ENCODE measurements around the gene TMEM179B. TPM values are rescaled to one million over a fixed set of nuclear protein-coding genes. Genes with fewer than 3 reads are reported as not detected.

Gene TMEM179B
- total RNA-seq, 6 donors from 2014 or later = 38.8 to 98.2 (median 56.2) TPM

DNA sequence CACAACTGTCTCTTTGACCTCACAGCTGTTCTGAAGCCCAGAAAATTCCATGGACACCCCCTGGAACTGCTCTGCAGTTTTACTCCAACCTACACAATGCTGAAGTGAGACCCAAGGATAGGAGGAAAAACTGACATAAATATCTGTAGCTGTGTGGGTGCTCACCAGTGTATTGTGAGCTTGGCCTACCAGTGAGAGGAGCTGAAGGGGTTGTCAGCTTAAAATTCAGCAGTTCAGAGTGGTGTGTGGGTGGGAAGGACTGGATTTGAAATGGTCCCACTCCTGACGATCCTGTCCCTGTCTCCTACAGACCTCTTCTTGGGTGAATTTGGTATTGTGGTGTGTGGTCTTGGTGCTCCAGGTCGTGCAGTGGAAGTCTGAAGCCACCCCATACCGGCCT, 2.4 kb downstream of the TMEM179B start:
- peak overlapping the region in 2 of 4 donors; percentile 90 for H3K27ac ChIP-seq
- H3K27me3 ChIP-seq = no peaks in the 10 kb centered on the region
- no peaks in the 10 kb centered on the region for H3K9me3 ChIP-seq
- DNase-seq (no peak), ATAC-seq (ENCODE audit: low FRiP score in 2 of 2) (no peak)
- peaks cover 43 to 67% (median 46%) of the 10 kb centered on the region in 4 donors for H3K4me1 ChIP-seq
- TF ChIP-seq POLR2A (IDR thresholded peaks at IDR 0.05) (no peak), CTCF (IDR thresholded peaks at IDR 0.05) (no peak), EP300 (IDR thresholded peaks at IDR 0.05) (no peak), POLR2AphosphoS5 (IDR thresholded peaks at IDR 0.05) (no peak)
- peaks cover 9 to 51% (median 25%) of the 10 kb centered on the region in 4 donors for H3K36me3 ChIP-seq
- WGBS, 2 donors = 53 to 73% methylated on average over 3 of the region's 3 CpGs
- H3K4me3 ChIP-seq = no peak overlapping the region

- ATAC-seq (ENCODE audit: low FRiP score in 2 of 2) = peak; percentile 92 to 94
- Histone ChIP-seq H3K27me3 (no peaks in the 10 kb centered on the region), H3K9me3 (no peaks in the 10 kb centered on the region), H3K27ac (peak within 1 kb of the TSS; percentile 87 to 90 (median 90)), H3K4me3 (peak within 1 kb of the TSS; percentile 66 to 96 (median 79)), H3K4me1 (peaks cover 35 to 58% (median 38%) of the 10 kb centered on the region in 4 donors), H3K36me3 (peaks cover 26 to 64% (median 46%) of the 10 kb centered on the region in 4 donors)
- WGBS, 2 donors = 0 to 1% methylated on average over 15 to 19 of the region's 58 CpGs
- TF ChIP-seq POLR2A (IDR thresholded peaks at IDR 0.05) (peak in 3 of 4 donors; percentile 60 to 91 (median 70)), POLR2AphosphoS5 (IDR thresholded peaks at IDR 0.05) (peak; percentile 73 to 80), EP300 (IDR thresholded peaks at IDR 0.05) (no peak), CTCF (IDR thresholded peaks at IDR 0.05) (peak in 4 of 6 experiments; percentile 22 to 46 (median 30))
- DNase-seq = peak; percentile 89 to 97
These were observed 4.4 kb downstream of the TMEM179B start, which contains the start of gene TMEM223 for GRCh38 chr11:62791501-62792201. Gene TMEM223, minus strand, starts transcription at chr11:62792006. Its CDS starts 12 bp downstream, at chr11:62791994.

GRCh38 chr11:62792202-62792575, 5.0 kb downstream of the TMEM179B start:
- peak in 1 of 2 donors; percentile 60 for DNase-seq
- Histone ChIP-seq H3K27me3 (no peaks in the 10 kb centered on the region), H3K36me3 (peaks cover 29 to 70% (median 51%) of the 10 kb centered on the region in 4 donors), H3K27ac (peak overlapping the region; percentile 87 to 90 (median 90)), H3K4me1 (peaks cover 35 to 58% (median 38%) of the 10 kb centered on the region in 4 donors), H3K9me3 (no peaks in the 10 kb centered on the region), H3K4me3 (peak overlapping the region in 3 of 4 donors; percentile 70 to 96 (median 88))
- no peak for ATAC-seq (ENCODE audit: low FRiP score in 2 of 2)
- 25 to 30% methylated on average over 10 to 11 of the region's 11 CpGs for WGBS, 2 donors
- no peak for TF ChIP-seq EP300 (IDR thresholded peaks at IDR 0.05)
- TF ChIP-seq POLR2A (IDR thresholded peaks at IDR 0.05) = no peak
- no peak for TF ChIP-seq POLR2AphosphoS5 (IDR thresholded peaks at IDR 0.05)
- no peak for TF ChIP-seq CTCF (IDR thresholded peaks at IDR 0.05)

- TF ChIP-seq EP300 (IDR thresholded peaks at IDR 0.05) (no peak), POLR2AphosphoS5 (IDR thresholded peaks at IDR 0.05) (no peak), CTCF (IDR thresholded peaks at IDR 0.05) (no peak), POLR2A (IDR thresholded peaks at IDR 0.05) (no peak)
- 80 to 88% methylated on average over 8 of the region's 8 CpGs for WGBS, 2 donors
- DNase-seq (no peak), ATAC-seq (ENCODE audit: low FRiP score in 2 of 2) (no peak)
- Histone ChIP-seq H3K4me3 (no peak overlapping the region), H3K27ac (no peak overlapping the region), H3K9me3 (no peaks in the 10 kb centered on the region), H3K36me3 (peaks cover 49 to 84% (median 70%) of the 10 kb centered on the region in 4 donors), H3K27me3 (no peaks in the 10 kb centered on the region), H3K4me1 (peaks cover 22 to 39% (median 25%) of the 10 kb centered on the region in 4 donors)
These were observed 7.1 kb downstream of the TMEM179B start for GRCh38 chr11:62794201-62794775.

All from upper lobe of left lung (tissue), 6 donors.